ENCODE results near the gene RAB38.

Gene RAB38

DNA sequence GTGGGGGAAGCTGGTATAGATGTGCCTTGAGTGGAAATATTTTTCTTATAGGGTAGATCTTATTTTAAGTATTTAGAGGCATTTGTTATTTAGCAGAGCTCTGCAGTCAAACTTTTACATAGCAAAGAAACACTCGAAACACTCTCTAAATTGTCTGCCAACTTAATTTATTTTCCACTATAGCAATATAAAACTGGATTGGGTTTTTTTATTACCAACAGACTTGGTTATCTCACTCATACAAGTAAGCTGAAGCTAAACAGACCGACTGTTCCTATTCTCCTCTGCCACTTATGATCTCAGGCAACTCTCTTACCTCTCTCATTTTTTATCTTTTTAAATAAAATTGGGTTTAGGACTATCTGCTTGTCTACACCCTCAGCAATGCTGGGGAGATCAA is 4.6 kb downstream of the RAB38 start:
- peaks cover 2% of the 10 kb centered on the region for H3K4me1 ChIP-seq (ENCODE audit: control insufficient read depth, insufficient read depth, low read length)
- no peaks in the 10 kb centered on the region for H3K9me3 ChIP-seq (ENCODE audit: control insufficient read depth, insufficient read depth, low read depth, low read length)
- TF ChIP-seq RBAK (tag by site-specific recombination; IDR thresholded peaks at IDR 0.05), result no peak
- TF ChIP-seq YY1 (tag by site-specific recombination; IDR thresholded peaks at IDR 0.05), result no peak
- no peak for TF ChIP-seq ZNF510 (tag by site-specific recombination; IDR thresholded peaks at IDR 0.05; ENCODE audit: insufficient replicate concordance)
- no peak for TF ChIP-seq ZNF324 (tag by site-specific recombination; IDR thresholded peaks at IDR 0.05)
- TF ChIP-seq ZNF654 (tag by site-specific recombination; IDR thresholded peaks at IDR 0.05; ENCODE audit: low read depth), result no peak
- no peak for TF ChIP-seq ZNF24 (tag by site-specific recombination; IDR thresholded peaks at IDR 0.05)
- TF ChIP-seq, protein P1, sequence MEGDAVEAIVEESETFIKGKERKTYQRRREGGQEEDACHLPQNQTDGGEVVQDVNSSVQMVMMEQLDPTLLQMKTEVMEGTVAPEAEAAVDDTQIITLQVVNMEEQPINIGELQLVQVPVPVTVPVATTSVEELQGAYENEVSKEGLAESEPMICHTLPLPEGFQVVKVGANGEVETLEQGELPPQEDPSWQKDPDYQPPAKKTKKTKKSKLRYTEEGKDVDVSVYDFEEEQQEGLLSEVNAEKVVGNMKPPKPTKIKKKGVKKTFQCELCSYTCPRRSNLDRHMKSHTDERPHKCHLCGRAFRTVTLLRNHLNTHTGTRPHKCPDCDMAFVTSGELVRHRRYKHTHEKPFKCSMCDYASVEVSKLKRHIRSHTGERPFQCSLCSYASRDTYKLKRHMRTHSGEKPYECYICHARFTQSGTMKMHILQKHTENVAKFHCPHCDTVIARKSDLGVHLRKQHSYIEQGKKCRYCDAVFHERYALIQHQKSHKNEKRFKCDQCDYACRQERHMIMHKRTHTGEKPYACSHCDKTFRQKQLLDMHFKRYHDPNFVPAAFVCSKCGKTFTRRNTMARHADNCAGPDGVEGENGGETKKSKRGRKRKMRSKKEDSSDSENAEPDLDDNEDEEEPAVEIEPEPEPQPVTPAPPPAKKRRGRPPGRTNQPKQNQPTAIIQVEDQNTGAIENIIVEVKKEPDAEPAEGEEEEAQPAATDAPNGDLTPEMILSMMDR (tag by site-specific recombination; IDR thresholded peaks at IDR 0.05), result no peak
- TF ChIP-seq ZNF558 (tag by site-specific recombination; IDR thresholded peaks at IDR 0.05), result no peak
- TF ChIP-seq GLI4 (tag by site-specific recombination; IDR thresholded peaks at IDR 0.05), result no peak
- TF ChIP-seq ZBTB21 (tag by site-specific recombination; IDR thresholded peaks at IDR 0.05), result no peak
- TF ChIP-seq ZEB2 (tag by site-specific recombination; IDR thresholded peaks at IDR 0.05), result no peak
- TF ChIP-seq ZNF248 (tag by site-specific recombination; IDR thresholded peaks at IDR 0.05), result no peak
- POLR2A ChIA-PET, result no interaction called here
- no peak overlapping the region for H3K4me3 ChIP-seq (ENCODE audit: low read depth, low read length)
- CTCF ChIA-PET, result no interaction called here
- H3K36me3 ChIP-seq (ENCODE audit: control insufficient read depth in 2 of 2, insufficient read depth in 1 of 2, low read length in 2 of 2), result peaks cover 0 to 7% of the 10 kb centered on the region in 2 experiments; a peak in 1 of 3 replicates
- no peak overlapping the region for H3K27ac ChIP-seq (ENCODE audit: extremely low read depth, low read depth, low read length)

DNA sequence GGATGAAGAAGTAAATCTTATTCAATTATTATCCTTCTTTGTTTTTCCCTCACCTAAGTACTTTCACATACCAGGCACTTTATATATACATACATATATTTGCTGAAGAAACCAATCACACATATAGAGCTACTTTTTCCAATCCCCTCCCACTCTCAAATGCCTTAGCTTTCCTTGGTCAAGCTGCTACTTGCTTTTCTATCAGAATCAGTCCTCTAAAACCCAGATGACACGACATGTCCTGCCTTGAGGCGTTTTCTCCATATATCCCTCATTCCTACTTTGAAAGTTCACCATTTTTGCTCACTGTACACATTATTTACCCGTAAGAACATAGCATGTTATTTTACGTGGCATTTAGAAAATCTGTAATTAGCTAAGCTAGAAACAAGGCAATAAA is 5.4 kb downstream of the RAB38 start:
- ChIA-PET CTCF (no interaction called here), POLR2A (no interaction called here)
- Histone ChIP-seq H3K27ac (ENCODE audit: extremely low read depth, low read depth, low read length) (no peak overlapping the region), H3K36me3 (ENCODE audit: control insufficient read depth in 2 of 2, insufficient read depth in 1 of 2, low read length in 2 of 2) (peaks cover 0 to 7% of the 10 kb centered on the region in 2 experiments; a peak in 1 of 3 replicates), H3K4me1 (ENCODE audit: control insufficient read depth, insufficient read depth, low read length) (no peaks in the 10 kb centered on the region), H3K9me3 (ENCODE audit: control insufficient read depth, insufficient read depth, low read depth, low read length) (no peaks in the 10 kb centered on the region), H3K4me3 (ENCODE audit: low read depth, low read length) (no peak overlapping the region)
- TF ChIP-seq ZNF335 (tag by site-specific recombination; conservative IDR thresholded peaks at IDR 0.05), result no peak
- TF ChIP-seq, protein P2, sequence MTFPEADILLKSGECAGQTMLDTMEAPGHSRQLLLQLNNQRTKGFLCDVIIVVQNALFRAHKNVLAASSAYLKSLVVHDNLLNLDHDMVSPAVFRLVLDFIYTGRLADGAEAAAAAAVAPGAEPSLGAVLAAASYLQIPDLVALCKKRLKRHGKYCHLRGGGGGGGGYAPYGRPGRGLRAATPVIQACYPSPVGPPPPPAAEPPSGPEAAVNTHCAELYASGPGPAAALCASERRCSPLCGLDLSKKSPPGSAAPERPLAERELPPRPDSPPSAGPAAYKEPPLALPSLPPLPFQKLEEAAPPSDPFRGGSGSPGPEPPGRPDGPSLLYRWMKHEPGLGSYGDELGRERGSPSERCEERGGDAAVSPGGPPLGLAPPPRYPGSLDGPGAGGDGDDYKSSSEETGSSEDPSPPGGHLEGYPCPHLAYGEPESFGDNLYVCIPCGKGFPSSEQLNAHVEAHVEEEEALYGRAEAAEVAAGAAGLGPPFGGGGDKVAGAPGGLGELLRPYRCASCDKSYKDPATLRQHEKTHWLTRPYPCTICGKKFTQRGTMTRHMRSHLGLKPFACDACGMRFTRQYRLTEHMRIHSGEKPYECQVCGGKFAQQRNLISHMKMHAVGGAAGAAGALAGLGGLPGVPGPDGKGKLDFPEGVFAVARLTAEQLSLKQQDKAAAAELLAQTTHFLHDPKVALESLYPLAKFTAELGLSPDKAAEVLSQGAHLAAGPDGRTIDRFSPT (tag by site-specific recombination; IDR thresholded peaks at IDR 0.05), result no peak
- TF ChIP-seq ZNF514 (tag by site-specific recombination; IDR thresholded peaks at IDR 0.05), result no peak
- TF ChIP-seq TCF7L2 (IDR thresholded peaks at IDR 0.05; ENCODE audit: borderline replicate concordance, low read depth, low read length), result no peak
- TF ChIP-seq ZFHX2 (tag by site-specific recombination; conservative IDR thresholded peaks at IDR 0.05), result no peak
- TF ChIP-seq ZNF473 (tag by site-specific recombination; IDR thresholded peaks at IDR 0.05), result no peak
- no peak for TF ChIP-seq ZNF37A (tag by site-specific recombination; IDR thresholded peaks at IDR 0.05)
- TF ChIP-seq, protein P3, sequence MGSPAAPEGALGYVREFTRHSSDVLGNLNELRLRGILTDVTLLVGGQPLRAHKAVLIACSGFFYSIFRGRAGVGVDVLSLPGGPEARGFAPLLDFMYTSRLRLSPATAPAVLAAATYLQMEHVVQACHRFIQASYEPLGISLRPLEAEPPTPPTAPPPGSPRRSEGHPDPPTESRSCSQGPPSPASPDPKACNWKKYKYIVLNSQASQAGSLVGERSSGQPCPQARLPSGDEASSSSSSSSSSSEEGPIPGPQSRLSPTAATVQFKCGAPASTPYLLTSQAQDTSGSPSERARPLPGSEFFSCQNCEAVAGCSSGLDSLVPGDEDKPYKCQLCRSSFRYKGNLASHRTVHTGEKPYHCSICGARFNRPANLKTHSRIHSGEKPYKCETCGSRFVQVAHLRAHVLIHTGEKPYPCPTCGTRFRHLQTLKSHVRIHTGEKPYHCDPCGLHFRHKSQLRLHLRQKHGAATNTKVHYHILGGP (tag by site-specific recombination; IDR thresholded peaks at IDR 0.05), result no peak
- no peak for TF ChIP-seq SP7 (tag by site-specific recombination; IDR thresholded peaks at IDR 0.05)
- TF ChIP-seq, protein P4, sequence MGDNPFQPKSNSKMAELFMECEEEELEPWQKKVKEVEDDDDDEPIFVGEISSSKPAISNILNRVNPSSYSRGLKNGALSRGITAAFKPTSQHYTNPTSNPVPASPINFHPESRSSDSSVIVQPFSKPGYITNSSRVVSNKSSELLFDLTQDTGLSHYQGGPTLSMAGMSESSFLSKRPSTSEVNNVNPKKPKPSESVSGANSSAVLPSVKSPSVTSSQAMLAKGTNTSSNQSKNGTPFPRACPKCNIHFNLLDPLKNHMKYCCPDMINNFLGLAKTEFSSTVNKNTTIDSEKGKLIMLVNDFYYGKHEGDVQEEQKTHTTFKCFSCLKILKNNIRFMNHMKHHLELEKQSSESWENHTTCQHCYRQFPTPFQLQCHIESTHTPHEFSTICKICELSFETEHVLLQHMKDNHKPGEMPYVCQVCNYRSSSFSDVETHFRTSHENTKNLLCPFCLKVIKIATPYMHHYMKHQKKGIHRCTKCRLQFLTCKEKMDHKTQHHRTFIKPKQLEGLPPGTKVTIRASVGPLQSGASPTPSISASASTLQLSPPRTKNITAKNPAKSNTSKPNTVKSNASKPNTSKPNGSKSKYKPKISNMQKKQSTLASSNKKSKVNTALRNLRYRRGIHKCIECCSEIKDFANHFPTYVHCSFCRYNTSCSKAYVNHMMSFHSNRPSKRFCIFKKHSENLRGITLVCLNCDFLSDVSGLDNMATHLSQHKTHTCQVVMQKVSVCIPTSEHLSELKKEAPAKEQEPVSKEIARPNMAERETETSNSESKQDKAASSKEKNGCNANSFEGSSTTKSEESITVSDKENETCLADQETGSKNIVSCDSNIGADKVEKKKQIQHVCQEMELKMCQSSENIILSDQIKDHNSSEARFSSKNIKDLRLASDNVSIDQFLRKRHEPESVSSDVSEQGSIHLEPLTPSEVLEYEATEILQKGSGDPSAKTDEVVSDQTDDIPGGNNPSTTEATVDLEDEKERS (tag by site-specific recombination; IDR thresholded peaks at IDR 0.05), result no peak
- no peak for TF ChIP-seq ZNF623 (tag by site-specific recombination; IDR thresholded peaks at IDR 0.05)
- TF ChIP-seq, protein P5, sequence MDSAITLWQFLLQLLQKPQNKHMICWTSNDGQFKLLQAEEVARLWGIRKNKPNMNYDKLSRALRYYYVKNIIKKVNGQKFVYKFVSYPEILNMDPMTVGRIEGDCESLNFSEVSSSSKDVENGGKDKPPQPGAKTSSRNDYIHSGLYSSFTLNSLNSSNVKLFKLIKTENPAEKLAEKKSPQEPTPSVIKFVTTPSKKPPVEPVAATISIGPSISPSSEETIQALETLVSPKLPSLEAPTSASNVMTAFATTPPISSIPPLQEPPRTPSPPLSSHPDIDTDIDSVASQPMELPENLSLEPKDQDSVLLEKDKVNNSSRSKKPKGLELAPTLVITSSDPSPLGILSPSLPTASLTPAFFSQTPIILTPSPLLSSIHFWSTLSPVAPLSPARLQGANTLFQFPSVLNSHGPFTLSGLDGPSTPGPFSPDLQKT (IDR thresholded peaks at IDR 0.05; ENCODE audit: borderline replicate concordance, low read depth, low read length), result no peak

Measured in HEK293 (cell line).